GM18868 (cell line): ENCODE results near the gene ADGRG4.
"Not testable (repeated sequence)": the region's sequence is repeated elsewhere in the genome, so short reads cannot be mapped to it uniquely, and the experiment has no call there.

Source experiments
- ATAC-seq: cut with Tn5 transposase; IDR thresholded peaks from one replicate; pipeline ENCODE4 v1.9.1; 2021; ENCODE audit warnings: mild to moderate bottlenecking, moderate library complexity; ENCODE audit not compliant: unreplicated experiment

The ADGRG4 gene, protein sequence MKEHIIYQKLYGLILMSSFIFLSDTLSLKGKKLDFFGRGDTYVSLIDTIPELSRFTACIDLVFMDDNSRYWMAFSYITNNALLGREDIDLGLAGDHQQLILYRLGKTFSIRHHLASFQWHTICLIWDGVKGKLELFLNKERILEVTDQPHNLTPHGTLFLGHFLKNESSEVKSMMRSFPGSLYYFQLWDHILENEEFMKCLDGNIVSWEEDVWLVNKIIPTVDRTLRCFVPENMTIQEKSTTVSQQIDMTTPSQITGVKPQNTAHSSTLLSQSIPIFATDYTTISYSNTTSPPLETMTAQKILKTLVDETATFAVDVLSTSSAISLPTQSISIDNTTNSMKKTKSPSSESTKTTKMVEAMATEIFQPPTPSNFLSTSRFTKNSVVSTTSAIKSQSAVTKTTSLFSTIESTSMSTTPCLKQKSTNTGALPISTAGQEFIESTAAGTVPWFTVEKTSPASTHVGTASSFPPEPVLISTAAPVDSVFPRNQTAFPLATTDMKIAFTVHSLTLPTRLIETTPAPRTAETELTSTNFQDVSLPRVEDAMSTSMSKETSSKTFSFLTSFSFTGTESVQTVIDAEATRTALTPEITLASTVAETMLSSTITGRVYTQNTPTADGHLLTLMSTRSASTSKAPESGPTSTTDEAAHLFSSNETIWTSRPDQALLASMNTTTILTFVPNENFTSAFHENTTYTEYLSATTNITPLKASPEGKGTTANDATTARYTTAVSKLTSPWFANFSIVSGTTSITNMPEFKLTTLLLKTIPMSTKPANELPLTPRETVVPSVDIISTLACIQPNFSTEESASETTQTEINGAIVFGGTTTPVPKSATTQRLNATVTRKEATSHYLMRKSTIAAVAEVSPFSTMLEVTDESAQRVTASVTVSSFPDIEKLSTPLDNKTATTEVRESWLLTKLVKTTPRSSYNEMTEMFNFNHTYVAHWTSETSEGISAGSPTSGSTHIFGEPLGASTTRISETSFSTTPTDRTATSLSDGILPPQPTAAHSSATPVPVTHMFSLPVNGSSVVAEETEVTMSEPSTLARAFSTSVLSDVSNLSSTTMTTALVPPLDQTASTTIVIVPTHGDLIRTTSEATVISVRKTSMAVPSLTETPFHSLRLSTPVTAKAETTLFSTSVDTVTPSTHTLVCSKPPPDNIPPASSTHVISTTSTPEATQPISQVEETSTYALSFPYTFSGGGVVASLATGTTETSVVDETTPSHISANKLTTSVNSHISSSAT (N-terminal part only)

DNA sequence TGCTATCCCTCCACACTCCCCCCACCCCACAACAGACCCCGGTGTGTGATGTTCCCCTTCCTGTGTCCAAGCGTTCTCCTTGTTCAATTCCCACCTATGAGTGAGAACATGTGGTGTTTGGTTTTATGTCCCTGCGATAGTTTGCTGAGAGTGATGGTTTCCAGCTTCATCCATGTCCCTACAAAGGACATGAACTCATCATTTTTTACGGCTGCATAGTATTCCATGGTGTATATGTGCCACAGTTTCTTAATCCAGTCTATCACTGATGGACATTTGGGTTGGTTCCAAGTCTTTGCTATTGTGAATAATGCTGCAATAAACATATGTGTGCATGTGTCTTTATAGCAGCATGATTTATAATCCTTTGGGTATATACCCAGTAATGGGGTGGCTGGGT lies at the start of gene ADGRG4:
Gene ADGRG4, plus strand, starts transcription at position 243 of the 400 bp plus-strand sequence. CDS start 7,815 bp downstream, outside the sequence.
- ATAC-seq = not testable (repeated sequence)

DNA sequence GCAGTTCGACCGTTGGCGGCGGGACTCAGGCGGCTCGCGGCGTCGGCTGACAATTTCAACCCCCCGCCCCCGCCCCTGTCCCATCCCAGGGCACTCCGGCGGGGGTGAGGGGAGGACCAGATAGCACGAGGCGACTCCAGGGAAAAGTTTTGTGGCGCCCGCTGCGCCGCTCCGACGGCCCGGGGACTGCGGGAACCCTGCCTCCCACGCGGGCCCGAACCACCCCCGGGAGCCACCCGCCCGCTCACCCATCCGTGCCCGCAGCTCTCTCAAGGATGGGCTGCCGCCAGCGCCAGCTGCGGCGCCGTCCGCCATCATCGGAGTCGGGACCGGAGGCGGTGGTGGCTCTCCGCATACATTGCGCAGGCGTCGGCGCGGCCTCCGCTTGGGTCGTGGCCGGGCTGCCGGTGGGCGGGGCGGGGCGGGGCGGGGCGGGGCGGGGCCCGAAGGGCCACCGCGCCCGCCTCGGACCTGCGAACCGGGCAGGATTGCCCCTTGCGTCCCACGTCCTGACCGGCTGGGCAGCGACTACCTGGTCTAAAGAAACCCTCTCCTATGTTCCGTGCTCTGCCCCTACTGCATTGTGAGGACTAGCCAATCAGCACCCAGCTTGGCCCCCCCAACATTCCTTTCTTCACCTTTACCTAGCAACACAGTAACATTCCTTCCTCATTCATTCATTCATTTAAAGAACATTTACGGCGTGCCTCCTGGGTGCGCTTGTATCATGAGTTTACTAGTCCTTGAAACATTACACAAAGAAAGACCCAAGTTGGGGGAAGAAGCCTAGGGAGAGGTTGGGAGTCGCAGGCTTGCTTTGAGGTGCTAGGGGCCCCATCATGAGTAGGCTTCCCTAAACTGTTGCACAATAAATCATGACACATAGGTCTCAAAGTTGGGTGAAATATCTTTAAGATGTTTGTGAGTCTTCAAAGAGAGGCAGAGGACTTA lies 49.4 kb upstream of the ADGRG4 start, which contains the start of gene MAP7D3:
Gene MAP7D3, minus strand, starts transcription at position 360 of the 951 bp plus-strand sequence. Its CDS starts 42 bp downstream, at position 318.
- ATAC-seq = peak; percentile 90

DNA sequence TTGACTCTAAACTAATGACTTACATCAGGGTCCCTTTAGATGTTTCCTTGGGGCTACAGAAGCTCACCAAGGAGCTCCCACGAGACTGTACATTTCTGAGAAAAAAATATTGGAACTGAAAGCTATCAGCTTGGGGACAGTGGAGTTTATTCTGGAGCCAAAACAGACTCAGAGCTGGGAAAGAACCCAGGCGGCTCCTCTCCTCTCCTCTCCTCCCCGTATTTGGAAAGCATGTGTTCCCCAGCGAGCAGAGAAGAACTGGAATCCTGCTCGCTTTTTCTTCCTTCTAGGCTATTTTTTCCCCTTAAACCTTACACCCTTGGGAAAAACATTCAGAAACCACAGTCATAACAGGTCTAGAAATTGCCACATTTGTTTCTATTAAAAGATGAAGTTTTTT lies 45.2 kb upstream of the ADGRG4 start:
- no peak for ATAC-seq

DNA sequence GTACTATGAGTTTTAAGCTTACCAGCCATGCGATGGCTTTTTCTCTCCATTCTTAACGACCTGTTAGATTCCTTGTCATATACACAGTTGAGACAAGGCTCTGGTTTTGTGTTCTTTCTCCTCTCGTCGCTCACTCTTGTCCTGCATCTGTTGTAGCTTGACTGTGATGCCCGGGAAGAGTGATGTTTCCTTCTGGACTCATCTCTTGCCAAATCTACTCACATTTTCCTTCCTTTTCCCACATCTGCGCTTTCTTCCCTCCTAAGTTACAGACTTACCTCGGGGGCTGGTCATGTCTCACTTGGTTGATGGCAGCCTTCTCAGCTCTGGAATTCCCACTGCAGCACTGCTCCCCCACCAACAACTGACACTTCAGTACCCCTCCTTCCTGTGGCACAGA lies 44.7 kb upstream of the ADGRG4 start:
- ATAC-seq = no peak

DNA sequence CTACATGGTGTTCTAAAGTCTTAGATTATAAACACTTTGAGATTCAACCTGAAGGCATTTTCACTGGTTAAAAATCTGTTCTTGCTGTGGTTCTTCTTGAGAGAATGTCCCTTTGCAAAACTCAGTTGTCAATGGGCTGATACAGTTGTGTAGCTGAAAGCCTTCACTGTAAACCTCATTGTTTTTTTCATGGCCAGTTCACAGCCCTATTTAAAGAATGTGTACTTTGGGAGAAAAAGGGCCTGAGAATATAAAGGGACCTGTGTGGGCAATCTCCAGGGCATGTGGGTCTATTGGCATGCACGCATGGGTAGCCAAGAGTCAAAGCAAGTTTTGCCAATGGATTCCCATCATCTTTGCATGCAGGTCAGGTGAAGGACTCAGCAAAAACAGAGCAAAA lies 41.8 kb upstream of the ADGRG4 start:
- ATAC-seq = no peak

DNA sequence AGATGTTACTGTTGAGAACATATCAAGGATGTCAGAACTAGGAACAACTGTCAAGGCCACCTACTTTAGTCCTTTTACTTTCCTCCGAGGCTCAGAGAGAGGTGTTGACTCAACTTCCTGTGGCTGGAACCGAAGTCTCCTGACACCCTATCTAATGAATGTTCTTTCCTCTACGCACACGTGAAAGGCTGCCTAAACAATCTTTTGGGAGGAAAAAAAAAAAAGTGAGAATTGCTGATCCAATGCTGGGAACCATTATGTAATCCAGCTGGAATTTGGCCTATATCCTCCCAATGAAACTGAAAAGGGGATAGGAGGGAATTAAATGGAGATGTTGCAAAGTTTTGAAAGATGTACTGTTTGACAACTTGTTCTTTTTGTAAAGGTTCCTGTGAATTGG lies 41.2 kb upstream of the ADGRG4 start:
- no peak for ATAC-seq

DNA sequence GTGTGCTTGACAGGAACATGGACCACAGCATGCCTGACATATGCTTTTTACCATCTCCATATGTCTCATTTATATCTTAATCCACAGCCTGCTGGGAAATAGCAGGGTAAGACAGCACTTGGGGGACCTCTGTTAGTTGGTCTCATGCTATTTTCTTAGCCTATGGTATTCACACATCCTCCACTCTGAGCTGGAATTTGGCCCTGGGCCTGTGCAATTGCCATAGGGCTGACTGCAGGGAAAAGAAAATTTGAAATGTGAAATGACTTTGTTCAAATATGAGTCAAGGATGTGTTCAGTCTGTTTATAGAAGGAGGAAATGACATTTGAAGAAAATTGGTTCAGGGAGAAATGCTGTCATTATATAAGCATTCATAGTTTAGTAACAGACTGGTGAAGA lies 40.0 kb upstream of the ADGRG4 start:
- ATAC-seq = no peak

DNA sequence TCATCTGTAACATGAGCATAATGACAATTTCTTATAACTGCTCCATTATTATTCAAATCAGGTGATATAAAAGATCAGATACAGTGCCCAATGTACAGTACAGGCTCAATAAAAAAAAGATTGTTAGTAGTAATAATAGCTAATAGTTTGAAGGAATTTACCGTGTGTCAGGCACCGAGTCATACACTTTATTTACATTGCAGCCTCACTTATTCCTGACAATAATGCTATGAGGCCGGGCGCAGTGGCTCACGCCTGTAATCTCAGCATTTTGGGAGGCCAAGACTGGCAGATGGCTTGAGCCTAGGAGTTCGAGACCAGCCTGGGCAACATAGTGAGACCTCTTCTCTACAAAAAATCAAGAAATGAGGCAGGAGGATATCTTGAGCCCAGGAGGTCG lies 39.4 kb upstream of the ADGRG4 start:
- no peak for ATAC-seq

DNA sequence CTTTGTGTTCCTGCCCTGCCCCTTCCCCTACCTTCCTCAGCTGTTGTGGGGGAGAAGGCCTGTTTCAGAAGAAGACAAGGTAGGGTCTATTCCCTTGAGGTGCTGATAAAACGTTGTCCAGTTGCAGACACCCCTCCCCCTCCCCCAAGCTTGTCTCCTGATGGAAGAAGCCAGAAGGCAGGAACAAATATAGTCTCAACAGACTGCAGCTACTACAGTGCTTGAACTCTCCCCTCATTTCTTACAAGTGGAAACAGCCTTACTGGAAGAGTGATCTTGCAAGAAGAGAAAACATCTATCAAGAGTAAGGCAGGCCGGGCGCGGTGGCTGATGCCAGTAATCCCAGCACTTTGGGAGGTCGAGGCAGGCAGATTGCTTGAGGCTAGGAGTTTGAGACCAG lies 38.5 kb upstream of the ADGRG4 start:
- ATAC-seq = no peak

DNA sequence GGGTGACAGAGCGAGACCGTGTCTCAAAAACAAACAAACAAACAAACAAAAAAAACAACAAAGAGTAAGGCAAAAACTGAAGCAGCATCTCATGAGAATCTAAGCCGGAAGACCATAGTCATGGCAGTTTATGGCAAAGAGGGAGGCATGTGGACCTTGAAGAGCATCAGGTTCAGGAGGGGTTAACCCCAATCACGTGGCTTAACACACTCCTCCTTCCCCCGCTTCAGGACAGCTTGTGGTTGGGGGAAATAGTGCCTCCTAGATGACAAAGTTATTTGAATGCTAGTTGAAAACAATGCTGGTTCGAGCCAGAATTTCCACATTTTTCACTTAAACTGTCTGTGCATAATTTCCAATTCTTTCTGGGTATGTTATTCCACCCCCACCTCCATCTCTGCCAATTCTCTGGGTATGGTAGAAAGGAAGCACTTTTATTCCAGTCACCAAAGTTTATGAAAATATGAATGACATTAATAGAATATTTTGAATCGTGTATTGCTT lies 37.9 kb upstream of the ADGRG4 start:
- no peak for ATAC-seq

DNA sequence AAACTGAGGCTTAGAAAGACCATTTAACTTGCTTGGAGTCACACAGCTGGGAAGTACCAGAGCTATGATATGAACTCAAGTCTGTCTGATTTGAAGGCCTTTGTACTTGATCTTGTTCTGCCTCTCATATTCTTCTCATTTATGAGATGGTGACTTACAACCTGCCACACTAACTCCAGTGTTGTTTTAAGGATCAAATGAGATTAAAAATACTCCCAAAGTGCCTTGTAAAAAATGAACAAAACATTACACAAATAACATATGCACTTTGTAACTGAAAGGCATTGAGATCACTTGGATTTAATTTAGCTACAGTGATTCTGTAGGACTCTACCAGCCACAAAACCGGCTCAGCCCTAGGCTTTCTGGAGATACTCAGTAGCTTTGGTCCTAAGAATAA lies 33.9 kb upstream of the ADGRG4 start:
- ATAC-seq = no peak

DNA sequence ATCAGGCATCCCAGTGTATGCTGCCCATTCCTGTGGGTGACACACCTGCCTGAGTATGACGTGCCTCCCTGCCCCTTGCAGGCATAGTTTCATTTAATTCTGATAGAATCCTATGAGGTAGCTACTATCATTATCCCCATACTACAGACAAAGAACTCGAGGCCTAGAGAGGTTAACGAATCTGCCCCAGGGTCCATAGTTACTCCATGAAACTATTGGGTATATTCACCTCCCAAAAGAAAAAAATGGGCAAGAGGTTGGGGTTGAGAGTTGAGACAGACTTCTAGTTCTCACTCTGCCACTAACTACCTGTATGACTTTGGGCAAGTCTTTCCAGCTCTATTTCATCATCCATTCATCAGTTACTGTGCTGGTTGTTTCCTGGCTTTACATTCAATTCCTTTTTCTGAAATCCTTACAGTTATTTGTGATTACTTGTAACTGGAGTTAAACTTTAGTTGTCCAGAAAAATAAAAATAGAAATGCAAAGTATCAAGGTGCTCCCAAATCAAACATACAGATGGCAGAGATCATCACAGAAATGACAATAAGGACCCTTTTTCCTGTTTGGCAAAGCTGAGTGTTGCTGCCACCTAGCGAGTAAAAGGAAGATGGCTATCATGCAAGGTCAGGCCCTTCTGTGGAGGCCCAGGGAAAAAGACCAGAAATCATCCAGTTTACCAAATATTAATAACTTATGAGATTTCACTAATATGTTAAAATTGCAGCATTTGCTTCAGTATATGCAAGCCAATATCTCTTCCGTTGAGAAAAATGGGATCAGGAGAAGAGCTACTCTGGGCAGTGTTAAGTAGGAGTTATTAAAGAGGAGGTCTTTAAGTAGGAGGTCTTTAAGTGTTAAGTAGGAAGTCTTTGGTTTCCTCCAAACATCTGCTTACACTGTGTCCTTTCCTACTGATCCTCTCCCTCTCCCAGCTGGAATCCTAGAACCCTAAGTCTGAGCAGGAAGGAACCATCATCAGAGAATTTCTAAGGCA lies 32.4 kb upstream of the ADGRG4 start:
- peak; percentile 69 for ATAC-seq

DNA sequence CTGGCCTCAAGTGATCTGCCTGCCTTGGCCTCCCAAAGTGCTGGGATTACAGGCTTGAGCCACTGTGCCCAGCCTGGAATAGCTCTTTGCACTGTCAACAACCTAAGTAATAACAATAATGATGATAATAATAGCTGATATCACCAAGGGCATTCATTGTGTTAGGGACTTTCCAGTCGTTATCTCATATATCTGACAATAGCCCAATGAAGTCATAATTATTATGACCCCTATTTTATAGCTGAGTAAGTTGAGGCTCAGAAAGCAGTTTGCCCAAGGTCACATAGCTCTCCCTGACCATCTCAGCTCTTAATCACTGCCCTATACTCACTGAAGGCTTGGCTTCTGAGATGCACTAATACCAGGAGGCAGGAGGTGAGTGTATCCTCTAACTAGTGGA lies 30.8 kb upstream of the ADGRG4 start:
- no peak for ATAC-seq

DNA sequence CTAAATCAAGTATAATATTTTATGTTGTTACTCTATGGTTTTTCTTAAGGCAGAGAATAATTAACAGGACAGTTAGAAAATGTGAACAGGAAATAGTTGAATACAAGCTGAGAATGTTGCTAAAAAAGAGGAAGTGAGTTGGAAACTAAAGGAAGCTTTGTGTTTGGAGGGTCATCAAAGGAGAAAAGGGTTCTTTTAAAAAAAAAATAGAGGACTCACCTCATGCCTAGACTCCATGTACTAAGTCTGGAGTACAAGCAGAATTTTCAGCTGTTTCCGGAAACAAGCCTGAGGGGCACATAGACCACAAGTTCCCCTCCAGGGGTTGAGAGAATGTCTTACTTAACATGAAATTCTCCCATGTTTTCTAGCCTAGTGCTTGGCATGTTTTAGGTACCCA lies 29.5 kb upstream of the ADGRG4 start:
- ATAC-seq = no peak

DNA sequence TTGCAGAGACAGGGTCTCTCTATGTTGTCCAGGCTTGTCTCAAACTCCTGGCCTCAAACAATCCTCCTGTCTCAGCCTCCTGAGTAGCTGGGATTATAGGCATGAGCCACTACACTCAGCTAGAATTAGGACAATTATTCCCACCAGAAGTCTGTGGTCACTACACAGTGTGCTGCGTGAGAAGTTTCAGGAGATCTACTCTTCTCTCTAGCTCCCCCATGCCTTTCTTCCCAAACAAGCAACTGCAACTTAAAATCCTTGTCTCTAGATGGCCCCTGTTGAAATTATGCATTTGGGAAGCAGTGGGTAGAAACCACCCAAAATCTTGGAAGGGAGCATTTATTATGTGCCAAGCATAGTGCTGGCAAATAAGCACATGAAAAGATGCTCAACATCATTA lies 28.4 kb upstream of the ADGRG4 start:
- no peak for ATAC-seq

DNA sequence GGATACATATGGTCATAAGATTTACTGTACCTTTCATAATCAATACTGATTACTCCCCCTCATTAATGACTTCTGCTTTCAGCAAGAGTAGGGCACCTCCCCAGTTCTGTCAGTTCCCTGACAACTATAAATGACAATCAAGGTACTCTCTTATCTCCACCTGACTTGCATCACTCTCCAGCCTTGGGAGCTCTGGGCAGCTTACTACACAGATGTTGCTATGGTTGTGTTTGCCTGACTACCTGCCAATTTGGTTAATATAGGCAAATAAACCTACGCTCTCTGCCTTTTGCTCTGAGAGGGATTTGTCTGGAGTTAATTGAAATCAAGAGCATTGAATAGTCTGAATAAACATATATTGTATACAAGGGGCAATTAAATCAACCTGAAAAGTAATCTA lies 26.8 kb upstream of the ADGRG4 start:
- ATAC-seq = no peak

DNA sequence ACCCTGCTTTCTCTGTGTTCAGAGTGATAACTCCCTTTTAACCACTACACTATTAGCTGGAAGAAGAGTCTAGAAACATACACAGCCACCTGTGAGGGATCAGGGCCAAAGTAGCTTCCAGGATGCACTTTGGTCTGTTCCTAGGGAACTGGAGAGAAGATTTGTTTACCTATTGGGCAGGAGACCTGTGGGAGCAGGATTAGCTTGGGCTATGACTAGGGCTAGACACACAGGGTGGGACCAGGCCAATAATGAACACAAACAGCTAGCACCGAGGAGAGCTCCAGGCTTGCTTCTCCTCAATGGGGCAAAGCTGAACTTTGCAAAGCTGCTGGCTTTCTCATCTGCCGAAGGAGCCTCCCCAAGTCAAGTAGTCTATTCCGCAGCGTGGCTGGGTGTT lies 25.2 kb upstream of the ADGRG4 start:
- ATAC-seq = no peak

DNA sequence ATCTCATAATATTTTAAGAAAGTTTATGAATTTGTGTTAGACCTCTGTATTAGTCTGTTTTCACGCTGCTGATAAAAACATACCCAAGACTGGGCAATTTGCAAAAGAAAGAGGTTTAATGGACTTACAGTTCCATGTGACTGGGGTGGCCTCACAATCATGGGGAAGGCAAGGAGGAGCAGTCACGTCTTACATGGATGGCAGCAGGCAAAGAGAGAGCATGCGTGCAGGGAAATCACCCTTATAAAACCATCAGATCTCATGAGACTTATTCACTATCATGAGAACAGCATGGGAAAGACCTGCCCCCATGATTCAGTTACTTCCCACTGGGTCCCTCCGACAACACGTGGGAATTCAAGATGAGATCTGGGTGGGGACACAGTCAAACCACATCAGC lies 14.4 kb upstream of the ADGRG4 start:
- not testable (repeated sequence) for ATAC-seq

DNA sequence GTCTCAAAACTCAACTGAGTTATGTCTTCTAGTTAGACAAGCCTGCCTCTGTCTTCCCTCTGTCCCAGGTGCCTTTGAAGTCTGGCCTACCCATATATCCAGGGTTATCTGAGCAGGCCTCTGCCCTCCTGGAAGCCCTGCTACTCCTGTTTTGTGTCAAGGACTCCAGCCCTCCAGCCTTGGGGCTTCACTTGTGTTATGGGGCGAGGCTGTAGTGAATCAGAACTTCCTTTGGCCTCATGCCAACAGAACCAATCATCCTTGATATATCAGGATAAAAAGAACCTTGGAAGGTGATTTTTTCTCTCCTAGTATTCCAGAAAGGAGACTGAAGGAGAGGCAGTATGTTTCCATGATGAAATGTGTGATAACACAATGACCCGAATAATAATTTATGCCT lies 8.9 kb upstream of the ADGRG4 start:
- ATAC-seq = no peak
